ENCODE measurements around the gene CHRD.
"Not testable (repeated sequence)": the region's sequence is repeated elsewhere in the genome, so short reads cannot be mapped to it uniquely, and the experiment has no call there.

The CHRD gene

DNA sequence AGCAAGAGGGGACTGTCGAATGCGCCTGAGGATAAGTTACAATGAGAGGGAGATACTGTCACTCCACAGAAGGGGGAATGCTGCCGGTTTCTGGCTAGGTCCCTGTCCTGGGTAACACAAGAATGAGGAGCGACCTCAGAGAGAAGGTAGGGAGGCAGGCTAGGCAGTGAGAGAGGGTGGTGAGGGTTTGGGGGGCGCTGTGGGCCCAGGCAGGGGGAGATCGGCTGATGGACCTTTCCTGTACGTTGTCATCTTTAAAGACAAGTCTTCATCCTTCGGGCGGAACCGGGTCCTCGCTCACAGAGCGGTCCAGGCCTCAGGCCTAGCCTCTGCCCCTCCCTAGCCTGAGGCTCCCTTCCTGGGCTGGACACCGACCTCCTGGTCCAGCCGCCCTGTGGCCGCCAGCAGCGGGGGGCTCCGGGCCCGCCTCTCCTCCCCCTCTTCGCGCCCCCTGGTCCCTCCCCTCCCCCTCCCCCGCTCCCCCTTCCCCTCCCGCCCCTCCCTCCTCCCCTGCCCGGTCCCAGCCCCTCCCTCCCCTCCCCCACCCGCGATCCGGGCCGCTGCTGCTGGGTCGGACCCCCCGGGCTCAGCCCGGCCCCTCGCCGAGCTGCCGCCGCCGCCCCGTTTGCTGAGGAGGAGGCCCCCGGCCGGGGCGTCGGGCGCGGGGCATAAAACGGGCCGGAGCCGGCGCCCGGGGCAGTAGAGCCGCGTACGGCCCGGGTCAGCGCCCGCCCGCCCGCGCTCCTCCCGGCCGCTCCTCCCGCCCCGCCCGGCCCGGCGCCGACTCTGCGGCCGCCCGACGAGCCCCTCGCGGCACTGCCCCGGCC, at the start of gene CHRD:
Gene CHRD, plus strand, starts transcription at position 697 of the 827 bp plus-strand sequence. CDS start 265 bp downstream, outside the sequence.
- DNase-seq: no peak

- DNase-seq: no peak
Observed at GRCh38 chr3:184332370-184333090, 47.3 kb upstream of the CHRD start.

DNA sequence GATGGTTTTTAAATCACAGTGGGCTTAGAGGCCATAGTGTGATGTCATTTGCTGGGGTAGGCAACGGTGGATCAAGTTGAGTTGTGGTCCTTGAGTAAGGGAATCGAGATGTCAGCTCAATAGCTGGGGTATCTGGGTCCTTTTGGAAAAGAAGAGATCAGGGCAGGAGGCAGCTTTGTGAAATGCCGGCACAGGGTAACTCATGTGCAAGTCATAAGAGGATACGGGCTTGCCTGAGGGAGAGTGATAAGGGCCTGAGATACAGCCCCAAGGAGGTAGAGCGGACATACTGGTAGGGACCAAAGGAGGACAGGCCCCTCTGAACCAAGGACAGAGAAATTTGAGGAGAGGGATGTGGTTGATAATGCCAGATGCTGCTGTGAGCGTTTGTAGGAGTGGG, 46.7 kb upstream of the CHRD start:
- DNase-seq: no peak

GRCh38 chr3:184333700-184334099, 46.2 kb upstream of the CHRD start:
- DNase-seq: no peak

GRCh38 chr3:184334470-184335158, 45.2 kb upstream of the CHRD start:
- peak; percentile 11 for DNase-seq

GRCh38 chr3:184335291-184335660, 44.6 kb upstream of the CHRD start:
- DNase-seq: no peak

DNA sequence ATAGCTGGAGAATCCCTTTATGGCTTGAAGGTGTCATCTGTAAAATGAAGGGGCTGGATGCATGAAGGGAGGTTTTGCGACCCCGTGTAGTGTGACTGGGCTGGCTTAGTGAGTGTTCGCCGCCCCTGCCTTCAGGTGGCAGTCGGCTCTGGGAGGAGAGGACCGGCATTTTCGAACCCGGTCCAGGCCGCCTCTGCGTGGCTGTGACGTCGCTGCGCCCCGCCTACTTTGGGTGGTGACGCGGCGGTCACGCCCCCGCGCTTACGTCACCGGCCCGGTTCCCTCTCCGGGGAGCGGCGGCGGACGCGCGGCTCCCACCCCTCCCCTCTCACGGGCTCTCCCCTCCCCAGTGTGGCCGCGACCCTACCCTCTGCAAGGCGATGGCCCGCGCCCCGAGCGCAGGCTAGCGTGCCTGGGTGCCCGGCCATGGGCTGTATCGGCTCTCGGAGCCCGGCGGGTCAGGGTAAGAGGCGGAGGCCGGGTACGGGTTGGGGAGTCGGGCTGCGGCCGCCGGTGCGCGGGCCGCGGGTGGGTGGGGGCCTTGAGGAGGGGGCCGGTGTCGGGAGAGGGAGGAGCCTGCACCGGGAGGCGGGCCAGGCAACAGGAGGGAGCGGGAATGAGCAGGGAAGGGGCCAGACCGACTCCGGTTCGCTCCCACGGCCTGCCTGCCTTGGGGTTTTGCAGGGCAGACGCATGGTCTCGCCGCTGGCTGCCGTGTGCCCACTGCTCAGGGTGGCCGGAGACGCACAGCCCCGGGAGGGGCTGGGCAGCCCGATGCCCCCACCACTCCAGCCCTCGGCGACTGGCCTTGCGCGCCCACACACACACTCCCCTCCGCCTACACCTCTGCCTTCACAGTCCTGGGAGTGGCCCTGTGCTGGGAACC, 44.0 kb upstream of the CHRD start:
- DNase-seq: peak; percentile 79

GRCh38 chr3:184336547-184337398, 43.1 kb upstream of the CHRD start:
- no peak for DNase-seq

GRCh38 chr3:184337399-184337714, 42.5 kb upstream of the CHRD start, which contains the start of gene FAM131A:
Gene FAM131A, plus strand, starts transcription at chr3:184337600. Its CDS starts 31 bp downstream, at chr3:184337631.
- no peak for DNase-seq

- DNase-seq: no peak
Observed at GRCh38 chr3:184337981-184338380, 41.9 kb upstream of the CHRD start.

DNA sequence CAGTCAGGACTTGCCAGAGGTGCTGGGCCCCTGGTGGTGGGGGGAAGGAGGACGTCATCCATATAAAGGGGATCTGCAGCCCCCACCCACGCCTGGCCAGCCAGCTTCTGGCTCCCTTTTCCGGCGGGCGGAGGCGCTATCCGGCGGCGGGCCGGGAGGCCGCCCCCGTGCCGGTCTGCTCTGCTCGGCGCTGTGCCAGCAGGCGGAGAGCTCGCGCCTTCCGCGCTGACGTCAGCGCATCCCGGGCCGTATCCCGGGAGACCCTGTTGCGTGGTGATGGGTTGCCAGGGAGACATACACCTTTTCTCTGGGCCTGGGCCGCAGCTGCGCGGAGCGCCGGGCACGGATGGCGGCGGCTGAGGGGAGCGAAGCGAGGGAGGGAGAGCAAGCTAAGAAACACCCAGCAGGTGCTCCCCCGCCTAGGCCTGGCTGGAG, 41.3 kb upstream of the CHRD start:
- no peak for DNase-seq

- DNase-seq: no peak
Observed at GRCh38 chr3:184339001-184339400, 40.9 kb upstream of the CHRD start.

DNA sequence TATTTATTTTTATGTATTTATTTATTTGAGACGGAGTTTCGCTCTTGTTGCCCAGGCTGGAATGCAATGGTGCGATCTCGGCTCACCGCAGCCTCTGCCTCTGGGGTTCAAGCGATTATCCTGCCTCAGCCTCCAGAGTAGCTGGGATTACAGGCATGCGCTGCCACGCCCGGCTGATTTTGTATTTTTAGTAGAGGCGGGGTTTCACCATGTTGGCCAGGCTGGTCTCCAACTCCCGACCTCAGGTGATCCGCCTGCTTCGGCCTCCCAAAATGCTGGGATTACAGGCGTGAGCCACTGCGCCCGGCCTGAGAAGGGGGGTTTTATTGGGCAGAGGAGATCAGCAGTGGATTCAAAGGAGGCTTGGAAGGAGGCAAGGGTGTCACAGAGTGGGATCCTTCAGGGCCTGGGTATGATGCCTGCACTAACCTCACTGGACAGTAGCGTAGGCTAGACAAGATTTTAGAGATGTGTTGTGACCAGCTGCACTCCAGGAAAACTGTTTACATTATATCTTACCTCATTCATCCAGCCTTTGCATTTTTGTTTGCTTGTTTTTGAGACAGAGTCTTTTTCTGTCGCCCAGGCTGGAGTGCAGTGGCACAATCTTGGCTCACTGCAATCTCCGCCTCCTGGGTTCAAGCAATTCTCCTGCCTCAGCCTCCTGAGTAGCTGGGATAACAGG, 40.3 kb upstream of the CHRD start:
- not testable (repeated sequence) for DNase-seq

GRCh38 chr3:184341925-184342324, 37.9 kb upstream of the CHRD start:
- DNase-seq: no peak

DNA sequence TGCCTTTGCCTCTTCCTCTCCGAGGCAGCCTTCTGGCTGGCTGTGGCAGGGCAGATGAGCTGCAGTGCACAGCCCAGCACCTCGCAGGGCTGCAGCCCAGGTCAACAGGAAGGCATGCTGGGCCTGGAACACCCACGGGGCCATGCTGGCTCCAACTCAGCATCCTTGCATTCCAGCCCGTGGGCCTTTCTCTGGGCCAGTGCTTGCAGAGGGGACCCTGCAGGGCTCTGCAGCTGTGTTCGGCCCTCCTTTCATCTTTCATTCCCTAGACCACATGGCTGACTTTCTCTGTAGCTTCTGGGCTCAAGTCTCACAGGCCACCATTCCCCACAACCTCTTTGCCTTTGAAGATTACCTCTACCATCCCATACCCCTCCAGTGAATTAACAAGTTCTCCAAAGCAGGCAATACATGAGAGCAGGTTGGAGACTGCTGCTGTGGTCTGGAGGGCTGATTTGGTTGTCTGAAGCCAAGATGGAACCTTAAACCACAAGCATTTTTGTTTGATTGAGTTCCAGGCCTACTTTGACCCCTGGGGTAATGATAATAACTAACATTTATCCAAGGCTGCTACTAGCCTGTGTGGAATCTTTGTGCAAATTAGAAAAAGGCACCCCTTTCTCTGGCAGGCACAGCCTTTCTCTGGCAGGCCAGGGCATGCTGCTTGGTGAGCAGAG, 36.5 kb upstream of the CHRD start:
- DNase-seq: no peak

GRCh38 chr3:184344579-184345316, 35.1 kb upstream of the CHRD start:
- no peak for DNase-seq

DNA sequence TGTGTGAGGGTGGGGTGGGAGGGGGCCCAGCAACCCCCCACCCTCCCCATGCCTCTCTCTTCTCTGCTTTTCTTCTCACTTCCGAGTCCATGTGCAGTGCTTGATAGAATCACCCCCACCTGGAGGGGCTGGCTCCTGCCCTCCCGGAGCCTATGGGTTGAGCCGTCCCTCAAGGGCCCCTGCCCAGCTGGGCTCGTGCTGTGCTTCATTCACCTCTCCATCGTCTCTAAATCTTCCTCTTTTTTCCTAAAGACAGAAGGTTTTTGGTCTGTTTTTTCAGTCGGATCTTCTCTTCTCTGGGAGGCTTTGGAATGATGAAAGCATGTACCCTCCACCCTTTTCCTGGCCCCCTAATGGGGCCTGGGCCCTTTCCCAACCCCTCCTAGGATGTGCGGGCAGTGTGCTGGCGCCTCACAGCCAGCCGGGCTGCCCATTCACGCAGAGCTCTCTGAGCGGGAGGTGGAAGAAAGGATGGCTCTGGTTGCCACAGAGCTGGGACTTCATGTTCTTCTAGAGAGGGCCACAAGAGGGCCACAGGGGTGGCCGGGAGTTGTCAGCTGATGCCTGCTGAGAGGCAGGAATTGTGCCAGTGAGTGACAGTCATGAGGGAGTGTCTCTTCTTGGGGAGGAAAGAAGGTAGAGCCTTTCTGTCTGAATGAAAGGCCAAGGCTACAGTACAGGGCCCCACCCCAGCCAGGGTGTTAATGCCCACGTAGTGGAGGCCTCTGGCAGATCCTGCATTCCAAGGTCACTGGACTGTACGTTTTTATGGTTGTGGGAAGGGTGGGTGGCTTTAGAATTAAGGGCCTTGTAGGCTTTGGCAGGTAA, 34.3 kb upstream of the CHRD start:
- no peak for DNase-seq

DNA sequence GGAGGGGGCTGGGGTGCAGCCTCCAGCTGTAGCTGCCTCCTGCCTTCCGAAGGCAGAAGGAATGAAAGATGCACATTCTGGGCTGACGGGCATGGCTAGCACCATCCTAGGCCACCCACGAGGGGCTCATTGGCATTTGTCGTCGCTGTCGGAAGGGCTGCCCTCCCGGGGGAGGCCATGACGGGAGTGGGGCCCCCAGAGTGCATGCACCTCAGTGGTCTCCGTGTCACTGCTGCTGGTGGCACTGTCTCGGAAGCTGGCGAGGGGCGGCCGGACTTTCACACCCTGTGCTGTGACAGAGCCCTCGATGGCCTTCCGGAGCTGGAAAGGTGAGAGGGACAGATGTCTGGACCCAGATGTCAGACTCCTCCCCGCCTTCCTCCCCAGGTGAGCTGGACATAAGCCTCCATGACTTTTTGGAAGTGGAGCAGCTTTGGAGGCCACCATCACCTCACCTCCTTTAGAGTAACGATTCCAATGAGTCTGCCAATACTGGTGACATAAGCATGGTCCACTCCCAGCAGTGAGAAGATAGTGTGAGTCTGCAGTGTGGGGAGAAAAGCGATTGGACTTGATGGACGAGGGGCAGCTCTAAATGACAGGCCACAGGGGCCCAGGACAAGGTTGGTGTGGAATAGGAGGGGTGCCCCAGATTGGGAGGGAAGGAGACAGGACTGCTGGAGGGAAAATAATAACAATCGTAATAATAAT, 33.2 kb upstream of the CHRD start:
- no peak for DNase-seq
